ENCODE data around the gene CASP10.
"Not testable (repeated sequence)": the region's sequence is repeated elsewhere in the genome, so short reads cannot be mapped to it uniquely, and the experiment has no call there.

The CASP10 gene

GRCh38 chr2:201182650-201183364 is at the start of gene CASP10:
Gene CASP10 (plus strand): TSS chr2:201183141. CDS start chr2:201185778, 2,637 bp downstream.
- no peak for DNase-seq

- DNase-seq, result no peak
Measured at GRCh38 chr2:201135386-201135785, 47.6 kb upstream of the CASP10 start.

GRCh38 chr2:201136889-201137321 is 46.0 kb upstream of the CASP10 start:
- DNase-seq, result no peak

DNA sequence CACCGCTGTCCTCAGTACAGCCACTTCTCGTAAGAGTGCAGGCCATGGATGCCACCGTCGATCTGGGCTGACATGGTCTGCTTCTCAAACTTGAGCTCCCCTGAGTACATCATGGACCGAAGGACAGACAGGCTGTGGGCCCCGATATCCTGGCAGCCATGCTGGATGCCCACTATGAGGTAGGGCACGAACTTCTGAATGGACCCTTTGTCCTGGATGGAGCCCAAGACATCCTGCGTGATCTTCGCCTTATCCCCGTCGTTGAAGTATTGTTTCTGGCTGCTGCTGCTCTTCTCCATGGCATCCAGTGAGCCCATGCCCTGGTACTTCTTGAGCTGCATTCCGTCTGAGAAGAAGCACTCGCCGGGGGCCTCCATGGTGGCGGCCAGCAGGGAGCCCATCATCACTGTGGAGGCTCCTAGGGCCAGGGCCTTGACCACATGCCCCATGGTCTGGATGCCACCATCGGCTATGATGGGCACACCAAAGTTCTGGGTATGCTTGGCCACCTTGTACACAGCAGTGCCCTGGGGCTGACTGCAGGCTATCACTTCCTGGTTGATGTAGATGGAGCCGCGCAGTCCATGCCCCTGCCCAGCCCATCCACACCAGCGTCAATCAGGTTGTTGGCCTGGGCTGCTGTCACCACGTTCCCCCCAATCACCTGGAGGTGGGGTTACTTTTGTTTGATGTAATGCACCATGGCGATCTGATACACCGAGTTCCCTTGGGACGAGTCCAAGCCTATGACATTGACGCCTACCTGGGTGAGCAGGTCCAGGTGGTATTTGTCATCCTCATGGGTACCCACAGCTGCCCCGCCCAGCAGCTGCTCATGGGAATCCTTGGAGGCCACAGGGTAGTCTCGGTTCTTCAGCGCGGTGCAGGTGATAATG is 45.2 kb upstream of the CASP10 start:
- DNase-seq, result no peak

DNA sequence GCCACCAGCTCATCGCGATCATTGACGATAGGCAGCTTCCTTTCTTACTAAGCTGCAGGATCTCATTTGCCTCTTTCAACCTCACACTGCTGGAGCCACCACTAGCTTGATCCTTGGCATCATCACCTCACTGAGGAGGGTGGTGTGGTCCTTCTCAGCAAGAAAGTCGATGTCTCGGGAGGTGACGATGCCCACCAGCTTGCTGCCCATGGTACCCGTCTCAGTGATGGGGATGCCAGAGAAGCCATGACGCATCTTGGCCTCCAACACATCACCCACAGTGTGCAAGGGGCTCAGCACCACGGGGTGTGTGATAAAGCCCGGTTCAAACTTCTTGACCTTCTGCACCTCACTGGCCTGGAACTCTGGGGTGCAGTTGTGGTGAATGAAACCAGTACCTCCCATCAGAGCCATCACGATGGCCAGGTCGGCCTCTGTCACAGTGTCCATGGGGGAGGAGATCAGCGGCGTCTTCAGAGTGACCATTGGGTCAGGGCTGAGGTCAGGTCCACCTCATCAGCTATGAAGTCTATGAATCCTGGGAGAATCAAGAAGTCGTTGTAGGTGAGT is 44.5 kb upstream of the CASP10 start:
- DNase-seq, result no peak

DNA sequence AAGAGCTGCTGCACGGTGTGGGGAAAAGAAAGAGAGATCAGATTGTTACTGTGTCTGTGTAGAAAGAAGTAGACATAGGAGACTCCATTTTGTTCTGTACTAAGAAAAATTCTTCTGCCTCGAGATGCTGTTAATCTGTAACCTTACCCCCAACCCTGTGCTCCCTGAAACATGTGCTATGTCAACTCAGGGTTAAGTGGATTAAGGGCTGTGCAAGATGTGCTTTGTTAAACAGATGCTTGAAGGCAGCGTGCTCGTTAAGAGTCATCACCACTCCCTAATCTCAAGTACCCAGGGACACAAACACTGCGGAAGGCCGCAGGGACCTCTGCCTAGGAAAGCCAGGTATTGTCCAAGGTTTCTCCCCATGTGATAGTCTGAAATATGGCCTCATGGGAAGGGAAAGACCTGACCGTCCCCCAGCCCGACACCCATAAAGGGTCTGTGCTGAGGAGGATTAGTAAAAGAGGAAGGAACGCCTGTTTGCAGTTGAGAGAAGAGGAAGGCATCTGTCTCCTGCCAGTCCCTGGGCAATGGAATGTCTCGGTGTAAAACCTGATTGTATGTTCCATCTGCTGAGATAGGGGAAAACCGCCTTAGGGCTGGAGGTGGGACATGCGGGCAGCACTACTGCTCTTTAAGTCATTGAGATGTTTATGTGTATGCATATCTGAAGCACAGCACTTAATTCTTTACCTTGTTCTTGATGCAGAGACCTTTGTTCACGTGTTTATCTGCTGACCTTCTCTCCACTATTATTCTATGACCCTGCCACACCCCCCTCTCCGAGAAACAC is 43.8 kb upstream of the CASP10 start:
- not testable (repeated sequence) for DNase-seq

- no peak for DNase-seq
Measured at GRCh38 chr2:201139836-201140604, 42.9 kb upstream of the CASP10 start.

DNA sequence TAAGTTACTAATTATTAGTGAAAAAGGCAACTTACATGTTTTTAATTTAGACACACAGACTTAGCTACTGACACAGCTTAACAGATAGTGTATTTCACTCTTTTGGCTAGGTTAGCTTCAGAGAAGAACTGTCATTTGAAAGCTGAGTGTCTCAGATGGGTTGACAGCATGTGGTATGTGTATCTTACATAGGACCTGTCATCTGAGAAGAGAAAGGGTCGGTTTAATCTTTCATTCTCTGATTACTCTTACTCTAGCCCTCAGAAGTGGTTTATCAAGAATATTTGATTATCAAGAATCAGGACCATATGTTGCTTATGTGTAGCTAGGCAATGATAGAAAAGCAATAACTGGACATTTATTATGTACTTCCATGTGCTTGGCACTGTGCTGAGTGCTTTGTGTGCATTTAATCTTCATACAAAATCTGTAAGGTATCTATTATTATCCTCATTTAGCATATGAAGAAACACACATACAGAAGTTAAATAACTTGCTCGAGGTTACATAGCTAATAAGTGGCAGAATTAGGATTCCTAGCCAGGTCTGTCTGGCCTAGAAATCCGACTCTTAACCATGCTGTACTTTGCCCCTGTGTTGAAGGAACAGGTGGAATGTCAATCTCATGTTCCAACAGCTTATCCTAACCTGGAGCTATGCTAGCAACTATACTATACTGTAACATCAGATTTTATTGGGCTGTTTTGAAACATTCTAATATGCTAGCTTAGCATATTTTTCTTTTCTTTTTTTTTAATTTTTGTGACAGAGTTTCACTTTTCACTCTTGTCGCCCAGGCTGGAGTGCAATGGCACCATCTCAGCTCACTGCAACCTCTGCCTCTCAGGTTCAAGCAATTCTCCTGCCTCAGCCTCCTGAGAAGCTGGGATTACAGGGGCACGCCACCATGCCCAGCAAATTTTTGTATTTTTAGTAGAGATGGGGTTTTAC is 38.6 kb upstream of the CASP10 start:
- DNase-seq, result no peak

DNA sequence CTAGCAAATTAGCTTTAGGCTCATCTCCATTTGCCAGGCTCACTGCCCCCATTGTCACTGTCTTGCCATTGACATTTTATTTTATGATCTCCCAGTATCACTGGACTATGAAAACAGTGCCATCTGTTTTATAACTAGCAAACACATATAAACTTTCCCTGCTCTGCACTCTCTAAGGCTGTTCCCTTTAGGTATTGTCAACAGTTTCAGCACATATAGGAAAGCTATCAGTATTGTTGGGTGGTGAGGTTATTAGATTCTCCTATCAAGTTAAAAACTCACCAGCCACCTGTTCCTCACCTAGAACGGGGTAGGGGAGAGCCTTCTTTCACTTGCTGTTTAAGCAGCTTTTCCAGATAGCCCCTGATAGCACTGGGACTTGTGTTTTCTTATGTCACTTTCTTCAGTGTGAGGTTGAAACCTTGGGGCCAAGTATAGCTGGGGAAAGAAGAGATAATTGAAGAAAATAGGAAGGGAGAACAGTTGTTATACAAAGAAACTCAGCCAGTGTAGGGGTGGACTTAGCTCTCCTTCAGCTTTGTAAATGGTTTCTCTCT is 34.4 kb upstream of the CASP10 start:
- DNase-seq, result no peak

DNA sequence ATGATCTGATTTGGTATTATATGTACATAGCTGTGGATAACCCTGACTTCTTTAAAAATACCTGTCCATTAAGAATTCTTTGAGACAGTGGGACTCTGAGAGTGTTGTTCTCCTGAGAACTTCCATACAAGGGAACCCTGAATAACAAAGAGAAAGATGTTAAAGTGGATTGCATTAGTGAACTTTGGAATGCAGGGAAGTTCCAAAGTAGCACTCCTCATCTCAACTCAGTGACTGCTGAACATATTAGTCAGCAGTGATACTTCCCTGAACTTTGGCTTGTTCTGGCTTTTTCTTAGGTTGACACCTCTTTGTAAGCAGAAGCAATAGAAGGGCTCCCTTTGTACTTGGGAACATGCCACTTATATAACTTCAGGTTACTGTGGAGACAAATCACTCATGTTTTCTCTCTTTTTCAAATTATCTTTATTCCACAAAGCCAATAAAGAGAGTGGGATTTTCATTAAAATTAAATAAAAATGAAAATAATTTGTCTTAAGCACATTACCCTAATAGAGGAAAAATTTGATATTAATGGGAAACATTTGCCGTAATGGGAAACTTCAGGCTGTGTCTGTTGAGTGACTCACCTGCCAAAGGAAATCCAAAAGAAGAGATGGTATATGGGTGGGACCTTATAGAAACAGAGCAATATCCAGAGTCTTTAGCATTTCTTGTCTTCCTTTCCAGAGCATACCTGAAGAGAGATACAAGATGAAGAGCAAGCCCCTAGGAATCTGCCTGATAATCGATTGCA is 33.7 kb upstream of the CASP10 start:
- no peak for DNase-seq

DNA sequence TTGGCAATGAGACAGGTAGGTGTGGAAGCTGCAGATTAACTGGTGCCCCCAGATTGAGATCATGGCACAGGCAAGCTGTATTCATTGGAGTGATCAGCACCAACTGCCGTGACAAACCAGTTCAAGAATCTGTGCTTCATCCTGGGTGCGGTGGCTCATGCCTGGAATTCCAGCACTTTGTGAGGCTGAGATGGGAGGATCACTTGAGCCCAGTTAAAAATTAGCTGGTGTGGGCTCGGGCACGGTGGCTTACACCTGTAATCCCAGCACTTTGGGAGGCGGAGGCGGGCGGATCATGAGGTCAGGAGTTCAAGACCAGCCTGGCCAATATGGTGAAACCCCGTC is 33.1 kb upstream of the CASP10 start:
- DNase-seq, result not testable (repeated sequence)

DNA sequence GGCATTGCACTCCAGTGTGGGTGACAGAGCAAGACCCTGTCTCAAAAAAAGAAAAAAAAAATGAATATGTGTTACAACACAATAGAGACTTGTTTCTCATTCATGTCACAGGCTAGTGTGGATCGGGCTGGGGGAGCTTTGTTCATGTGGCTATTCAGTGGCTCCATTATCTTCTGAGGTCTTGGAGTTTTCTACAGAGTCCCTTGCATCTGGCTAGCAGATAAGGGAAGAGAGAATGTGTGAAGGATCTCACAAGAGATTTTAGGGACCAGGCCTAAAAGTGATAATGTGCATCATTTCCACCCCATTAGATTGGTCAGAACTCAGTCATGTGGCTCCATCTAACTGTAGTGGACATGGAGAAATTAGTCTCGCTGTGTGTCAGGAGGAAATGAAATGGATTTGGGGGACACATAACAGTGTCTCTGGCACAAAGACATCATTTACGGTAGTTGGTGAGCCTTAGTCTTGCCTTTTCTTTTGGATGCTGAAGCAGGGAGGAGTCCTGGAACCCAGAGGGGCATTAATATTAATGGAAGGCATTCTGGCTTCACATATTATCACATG is 32.4 kb upstream of the CASP10 start:
- no peak for DNase-seq

DNA sequence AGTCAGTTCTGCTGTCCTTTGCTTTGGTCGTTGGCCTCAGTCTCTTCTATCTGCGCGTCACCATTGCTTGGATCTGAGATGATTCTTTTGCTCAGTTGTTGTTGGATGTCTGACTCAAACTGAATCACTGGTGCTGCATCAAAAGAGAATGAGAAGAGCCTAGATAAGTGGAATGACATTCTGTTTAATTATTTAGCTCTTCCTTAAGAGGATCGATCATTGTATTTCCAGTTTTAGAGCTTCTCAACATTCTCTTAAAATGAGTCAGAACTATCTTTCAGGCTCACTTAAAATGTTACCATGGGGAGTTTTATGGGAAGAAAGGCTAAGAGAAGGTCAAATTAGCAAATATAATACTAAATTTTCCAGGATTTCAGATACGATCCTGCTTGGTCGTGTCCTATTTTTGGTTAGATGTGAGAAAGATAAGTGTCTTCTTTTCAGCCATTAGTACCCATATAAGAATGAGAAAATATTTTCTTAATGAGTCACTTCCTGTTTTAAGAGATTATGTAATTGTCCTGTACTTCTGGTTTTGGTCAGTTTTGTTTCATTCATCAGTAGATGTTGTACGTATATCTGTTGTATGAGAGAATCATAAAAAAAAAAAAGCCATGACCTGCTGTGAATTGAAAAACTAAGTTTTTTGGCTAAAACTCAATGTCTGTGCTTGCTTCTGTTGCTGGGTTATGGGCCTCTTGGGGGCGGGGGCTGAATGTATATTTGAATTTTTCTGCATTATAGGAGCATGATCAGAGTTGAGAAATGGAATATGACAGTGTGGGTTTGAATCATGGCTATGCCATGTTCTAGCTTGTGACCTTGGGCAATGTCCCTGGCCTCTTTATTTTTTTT is 31.6 kb upstream of the CASP10 start:
- no peak for DNase-seq

DNA sequence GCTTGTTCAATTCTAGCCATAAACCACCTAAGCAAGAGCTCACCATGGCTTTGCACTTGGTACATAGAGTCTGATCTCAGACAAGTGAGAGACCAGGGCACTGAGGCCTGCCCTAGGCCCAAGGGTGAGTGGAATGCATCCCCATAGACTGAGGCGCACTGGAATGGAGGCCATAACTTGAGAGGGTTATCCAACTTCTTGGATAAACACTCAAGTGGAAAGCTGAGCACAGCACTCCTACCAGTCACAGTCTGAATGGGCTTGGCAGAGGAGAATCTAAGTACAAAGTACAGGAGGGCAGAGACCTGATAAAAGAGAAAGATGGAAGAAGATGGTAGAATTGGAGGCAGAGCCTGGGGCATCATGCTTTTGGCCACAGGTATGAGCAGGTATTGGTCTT is 30.4 kb upstream of the CASP10 start:
- no peak for DNase-seq

- DNase-seq, result no peak
Measured at GRCh38 chr2:201152999-201153815, 29.7 kb upstream of the CASP10 start.

- no peak for DNase-seq
Measured at GRCh38 chr2:201154615-201155399, 28.1 kb upstream of the CASP10 start.

DNA sequence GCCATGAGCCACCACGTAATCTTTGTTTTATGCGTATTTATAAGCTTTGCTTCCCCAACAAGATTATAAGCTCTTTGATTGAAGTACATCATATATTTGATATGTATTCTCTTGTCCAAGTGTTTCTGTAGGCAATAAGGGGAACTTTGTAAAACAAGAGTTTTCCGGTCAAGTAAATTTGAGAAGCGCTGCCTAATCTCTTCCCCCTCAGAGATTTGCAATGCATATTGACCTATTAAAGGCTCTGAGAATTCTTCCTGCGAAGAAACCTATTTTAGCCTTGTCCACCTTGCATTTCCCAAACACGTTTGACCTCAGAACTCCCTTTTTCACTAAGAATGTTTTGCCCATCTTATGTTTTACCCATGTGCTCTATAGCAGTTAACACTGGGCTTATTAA is 26.9 kb upstream of the CASP10 start:
- no peak for DNase-seq
